Osteoblast (primary cell): ENCODE measurements around the gene FHIT. TPM values are rescaled to one million over a fixed set of nuclear protein-coding genes. Genes with fewer than 3 reads are reported as not detected.
"Not testable (repeated sequence)": the region's sequence is repeated elsewhere in the genome, so short reads cannot be mapped to it uniquely, and the experiment has no call there.

Experiments used
- DNase-seq: peaks from one replicate; pipeline ENCODE4 v3.0.0; 2011; ENCODE audit warnings: low spot score, mixed read lengths; ENCODE audit not compliant: insufficient read length; ENCODE audit errors: missing footprints
- H2AFZ ChIP-seq: 2 replicates; pipeline ENCODE4 v1.6.0; 2011; ENCODE audit warnings: mild to moderate bottlenecking, low read length
- H3K27ac ChIP-seq: 2 replicates; pipeline ENCODE4 v1.5.1; 2011; ENCODE audit warnings: mild to moderate bottlenecking, low read depth, low read length, moderate library complexity
- H3K27me3 ChIP-seq: 2 replicates; pipeline ENCODE4 v1.6.0; 2012; ENCODE audit warnings: mild to moderate bottlenecking, control low read depth, inconsistent platforms, low read length, moderate library complexity; ENCODE audit not compliant: insufficient read depth
- H3K36me3 ChIP-seq: 2 replicates; pipeline ENCODE4 v1.5.1; 2011; ENCODE audit warnings: mild to moderate bottlenecking, low read length, control low read depth, moderate library complexity; ENCODE audit not compliant: insufficient read depth
- H3K4me1 ChIP-seq: 2 replicates; pipeline ENCODE4 v1.5.1; 2011; ENCODE audit warnings: mild to moderate bottlenecking, low read length, control low read depth, moderate library complexity; ENCODE audit not compliant: insufficient read depth
- H3K4me2 ChIP-seq: 2 replicates; pipeline ENCODE4 v1.6.0; 2011; ENCODE audit warnings: mild to moderate bottlenecking, low read length; ENCODE audit not compliant: insufficient read depth
- H3K4me3 ChIP-seq: fragments of 200-600 bp; sonication (generic); 3 replicates; pipeline ENCODE4 v1.5.1; 2012; ENCODE audit warnings: mild to moderate bottlenecking, low read length, inconsistent platforms; ENCODE audit not compliant: insufficient read depth
- H3K79me2 ChIP-seq: 2 replicates; pipeline ENCODE4 v1.6.0; 2012; ENCODE audit warnings: mild to moderate bottlenecking, low read length, control low read depth, inconsistent platforms; ENCODE audit not compliant: insufficient read depth
- H3K9me3 ChIP-seq: 2 replicates; pipeline ENCODE4 v1.5.1; 2011; ENCODE audit warnings: low read depth, low read length, control low read depth
- H4K20me1 ChIP-seq: 2 replicates; pipeline ENCODE4 v1.6.0; 2012; ENCODE audit warnings: mild to moderate bottlenecking, low read length, control low read depth; ENCODE audit not compliant: insufficient read depth
- total RNA-seq: library from RNA; depleted of rRNA; stranded (reverse); fragments of >200 nt; gene quantifications from 2 replicates; pipeline ENCODE4 v1.2.3, GENCODE V29; 2012
- TF ChIP-seq, protein P1 (sequence below): IDR thresholded peaks from 2 replicates; pipeline ENCODE4 v1.5.1; 2011; ENCODE audit warnings: mild to moderate bottlenecking, low read depth, low read length, moderate library complexity; ENCODE audit errors: extremely low read depth

Gene FHIT
- total RNA-seq, 1 donor: 3.3 TPM

- H3K9me3 ChIP-seq: no peaks in the 10 kb centered on the region
- no peak overlapping the region for H3K4me3 ChIP-seq
- H2AFZ ChIP-seq: no peak overlapping the region
- no peak overlapping the region for H3K4me2 ChIP-seq
- H3K27me3 ChIP-seq: no peaks in the 10 kb centered on the region
- H3K36me3 ChIP-seq: no peaks in the 10 kb centered on the region
- H3K4me1 ChIP-seq: no peaks in the 10 kb centered on the region
- no peaks in the 10 kb centered on the region for H3K79me2 ChIP-seq
- H4K20me1 ChIP-seq: no peaks in the 10 kb centered on the region
- H3K27ac ChIP-seq: no peak overlapping the region
- TF ChIP-seq, protein P1, sequence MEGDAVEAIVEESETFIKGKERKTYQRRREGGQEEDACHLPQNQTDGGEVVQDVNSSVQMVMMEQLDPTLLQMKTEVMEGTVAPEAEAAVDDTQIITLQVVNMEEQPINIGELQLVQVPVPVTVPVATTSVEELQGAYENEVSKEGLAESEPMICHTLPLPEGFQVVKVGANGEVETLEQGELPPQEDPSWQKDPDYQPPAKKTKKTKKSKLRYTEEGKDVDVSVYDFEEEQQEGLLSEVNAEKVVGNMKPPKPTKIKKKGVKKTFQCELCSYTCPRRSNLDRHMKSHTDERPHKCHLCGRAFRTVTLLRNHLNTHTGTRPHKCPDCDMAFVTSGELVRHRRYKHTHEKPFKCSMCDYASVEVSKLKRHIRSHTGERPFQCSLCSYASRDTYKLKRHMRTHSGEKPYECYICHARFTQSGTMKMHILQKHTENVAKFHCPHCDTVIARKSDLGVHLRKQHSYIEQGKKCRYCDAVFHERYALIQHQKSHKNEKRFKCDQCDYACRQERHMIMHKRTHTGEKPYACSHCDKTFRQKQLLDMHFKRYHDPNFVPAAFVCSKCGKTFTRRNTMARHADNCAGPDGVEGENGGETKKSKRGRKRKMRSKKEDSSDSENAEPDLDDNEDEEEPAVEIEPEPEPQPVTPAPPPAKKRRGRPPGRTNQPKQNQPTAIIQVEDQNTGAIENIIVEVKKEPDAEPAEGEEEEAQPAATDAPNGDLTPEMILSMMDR: no peak
- DNase-seq: no peak
These were observed 554.7 kb downstream of the FHIT start for GRCh38 chr3:60696428-60697125.

- no peak overlapping the region for H2AFZ ChIP-seq
- no peaks in the 10 kb centered on the region for H3K79me2 ChIP-seq
- no peak overlapping the region for H3K4me2 ChIP-seq
- no peaks in the 10 kb centered on the region for H3K27me3 ChIP-seq
- no peak for DNase-seq
- no peaks in the 10 kb centered on the region for H3K4me1 ChIP-seq
- H4K20me1 ChIP-seq: no peaks in the 10 kb centered on the region
- H3K4me3 ChIP-seq: no peak overlapping the region
- no peak overlapping the region for H3K27ac ChIP-seq
- no peaks in the 10 kb centered on the region for H3K36me3 ChIP-seq
- TF ChIP-seq, protein P1: no peak
- H3K9me3 ChIP-seq: no peaks in the 10 kb centered on the region
These were observed 575.8 kb downstream of the FHIT start for GRCh38 chr3:60675424-60675823.

- H4K20me1 ChIP-seq: no peaks in the 10 kb centered on the region
- no peak overlapping the region for H3K4me2 ChIP-seq
- no peak for DNase-seq
These were observed 576.4 kb downstream of the FHIT start for GRCh38 chr3:60674870-60675269.

GRCh38 chr3:60673123-60673522, 578.1 kb downstream of the FHIT start:
- H2AFZ ChIP-seq: no peak overlapping the region
- no peaks in the 10 kb centered on the region for H3K27me3 ChIP-seq
- H4K20me1 ChIP-seq: no peaks in the 10 kb centered on the region
- no peaks in the 10 kb centered on the region for H3K9me3 ChIP-seq
- H3K79me2 ChIP-seq: no peaks in the 10 kb centered on the region
- no peak for DNase-seq
- no peaks in the 10 kb centered on the region for H3K36me3 ChIP-seq
- TF ChIP-seq, protein P1: no peak
- no peaks in the 10 kb centered on the region for H3K4me1 ChIP-seq
- H3K4me2 ChIP-seq: no peak overlapping the region
- H3K27ac ChIP-seq: no peak overlapping the region
- no peak overlapping the region for H3K4me3 ChIP-seq

More at GRCh38 chr3:60674870-60675269, 576.4 kb downstream of the FHIT start:
- H3K4me1 ChIP-seq: no peaks in the 10 kb centered on the region
- no peaks in the 10 kb centered on the region for H3K9me3 ChIP-seq
- no peaks in the 10 kb centered on the region for H3K27me3 ChIP-seq
- H3K36me3 ChIP-seq: no peaks in the 10 kb centered on the region
- no peak overlapping the region for H3K4me3 ChIP-seq
- H3K79me2 ChIP-seq: no peaks in the 10 kb centered on the region
- no peak overlapping the region for H2AFZ ChIP-seq
- TF ChIP-seq, protein P1: no peak
- H3K27ac ChIP-seq: no peak overlapping the region

GRCh38 chr3:60672337-60672736, 578.9 kb downstream of the FHIT start:
- H3K36me3 ChIP-seq, H3K9me3 ChIP-seq, H3K27ac ChIP-seq, H3K4me2 ChIP-seq, H4K20me1 ChIP-seq, H3K4me3 ChIP-seq, H2AFZ ChIP-seq, H3K4me1 ChIP-seq, H3K79me2 ChIP-seq, H3K27me3 ChIP-seq, DNase-seq: not testable (repeated sequence)
